HCEC 1CT (cell line): ENCODE results near the gene ARHGEF7.

Source experiments
- DNase-seq: peaks from one replicate; pipeline ENCODE4 v3.0.0-alpha.2; 2017

Gene ARHGEF7

GRCh38 chr13:111315347-111315995 lies 200.4 kb downstream of the ARHGEF7 start:
- DNase-seq: no peak

- DNase-seq: no peak
Observed at GRCh38 chr13:111316161-111316730, 201.1 kb downstream of the ARHGEF7 start.

- no peak for DNase-seq
Observed at GRCh38 chr13:111317042-111317550, 202.0 kb downstream of the ARHGEF7 start.

- DNase-seq: no peak
Observed at GRCh38 chr13:111317571-111318345, 202.6 kb downstream of the ARHGEF7 start.

GRCh38 chr13:111318386-111318785 lies 203.3 kb downstream of the ARHGEF7 start:
- DNase-seq: no peak

GRCh38 chr13:111319521-111319920 lies 204.4 kb downstream of the ARHGEF7 start:
- DNase-seq: no peak

GRCh38 chr13:111319998-111320911 lies 205.1 kb downstream of the ARHGEF7 start, which contains the start of gene TEX29:
Gene TEX29 (plus strand): TSS chr13:111320642. CDS start chr13:111320891, 249 bp downstream.
- no peak for DNase-seq

GRCh38 chr13:111322001-111322915 lies 207.1 kb downstream of the ARHGEF7 start:
- DNase-seq: no peak

- no peak for DNase-seq
Observed at GRCh38 chr13:111322916-111323331, 207.8 kb downstream of the ARHGEF7 start.

- no peak for DNase-seq
Observed at GRCh38 chr13:111323549-111323948, 208.4 kb downstream of the ARHGEF7 start.

GRCh38 chr13:111323950-111324651 lies 209.0 kb downstream of the ARHGEF7 start:
- no peak for DNase-seq

GRCh38 chr13:111324736-111325135 lies 209.6 kb downstream of the ARHGEF7 start:
- DNase-seq: no peak

GRCh38 chr13:111325146-111325890 lies 210.2 kb downstream of the ARHGEF7 start:
- no peak for DNase-seq

- no peak for DNase-seq
Observed at GRCh38 chr13:111325941-111326620, 211.0 kb downstream of the ARHGEF7 start.

GRCh38 chr13:111326621-111326965 lies 211.5 kb downstream of the ARHGEF7 start:
- no peak for DNase-seq

GRCh38 chr13:111326981-111327642 lies 212.0 kb downstream of the ARHGEF7 start:
- no peak for DNase-seq

- no peak for DNase-seq
Observed at GRCh38 chr13:111327730-111328573, 212.8 kb downstream of the ARHGEF7 start.
